Adrenal gland (tissue), 5 donors: Measurements from ENCODE around the gene FMC1.

Experiments
- CTCF ChIP-seq, 6 experiments: fragments of 450-650 bp in 4 of 6; fragments of 200-600 bp in 2 of 6; sonication (generic) in 1 of 6; IDR thresholded peaks; 1 replicate in 5 of 6; 2 replicates in 1 of 6; pipeline versions ENCODE4 v1.5.1 to v1.8.0; 2016 to 2021; ENCODE audit warnings: antibody characterized with exemption in 6 of 6, mild to moderate bottlenecking in 2 of 6, moderate library complexity in 1 of 6
- POLR2A ChIP-seq, 2 donors: fragments of 450-650 bp; IDR thresholded peaks; one replicate each; pipeline ENCODE4 v1.6.1; 2017; ENCODE audit warnings: antibody characterized with exemption in 2 of 2, mild to moderate bottlenecking in 2 of 2, moderate library complexity in 1 of 2
- donor health status: DM: no; HTN: no; CAD: no.

- no peak for TF ChIP-seq CTCF (IDR thresholded peaks at IDR 0.05)
- no peak for TF ChIP-seq POLR2A (IDR thresholded peaks at IDR 0.05)
These were observed 48.3 kb upstream of the FMC1 start for GRCh38 chr7:139292821-139293220.
